ENCODE measurements around the gene SCARF2.
"Not testable (repeated sequence)": the region's sequence is repeated elsewhere in the genome, so short reads cannot be mapped to it uniquely, and the experiment has no call there.

SCARF2 gene

GRCh38 chr22:20380486-20380885 lies 57.1 kb downstream of the SCARF2 start:
- H3K4me1 ChIP-seq (ENCODE audit: control insufficient read depth in 2 of 2, insufficient read depth in 2 of 2, low read length in 2 of 2): no peaks in the 10 kb centered on the region
- no peaks in the 10 kb centered on the region for H3K9me3 ChIP-seq (ENCODE audit: control insufficient read depth in 2 of 2, low read length in 2 of 2)
- no peak overlapping the region for H3K27ac ChIP-seq (ENCODE audit: low read depth in 2 of 2, low read length in 2 of 2)
- no peaks in the 10 kb centered on the region for H3K36me3 ChIP-seq (ENCODE audit: control insufficient read depth in 2 of 2, insufficient read depth in 2 of 2, low read length in 2 of 2)
- H3K27me3 ChIP-seq (ENCODE audit: control insufficient read depth in 2 of 2, insufficient read depth in 2 of 2, low read length in 2 of 2): peaks cover 0 to 3% of the 10 kb centered on the region in 2 donors
- no peak overlapping the region for H3K4me3 ChIP-seq (ENCODE audit: low read length in 2 of 2)
- H3K9ac ChIP-seq (ENCODE audit: low read depth in 1 of 2, low read length in 2 of 2): no peak overlapping the region

- H3K36me3 ChIP-seq (ENCODE audit: control insufficient read depth in 2 of 2, insufficient read depth in 2 of 2, low read length in 2 of 2); H3K4me3 ChIP-seq (ENCODE audit: low read length in 2 of 2); H3K27ac ChIP-seq (ENCODE audit: low read depth in 2 of 2, low read length in 2 of 2); H3K4me1 ChIP-seq (ENCODE audit: control insufficient read depth in 2 of 2, insufficient read depth in 2 of 2, low read length in 2 of 2); H3K9me3 ChIP-seq (ENCODE audit: control insufficient read depth in 2 of 2, low read length in 2 of 2); H3K27me3 ChIP-seq (ENCODE audit: control insufficient read depth in 2 of 2, insufficient read depth in 2 of 2, low read length in 2 of 2); H3K9ac ChIP-seq (ENCODE audit: low read depth in 1 of 2, low read length in 2 of 2): not testable (repeated sequence)
Observed at GRCh38 chr22:20378684-20379083, 58.9 kb downstream of the SCARF2 start.

GRCh38 chr22:20378110-20378509 lies 59.5 kb downstream of the SCARF2 start:
- Histone ChIP-seq H3K36me3 (ENCODE audit: control insufficient read depth in 2 of 2, insufficient read depth in 2 of 2, low read length in 2 of 2) (no peaks in the 10 kb centered on the region), H3K4me1 (ENCODE audit: control insufficient read depth in 2 of 2, insufficient read depth in 2 of 2, low read length in 2 of 2) (no peaks in the 10 kb centered on the region), H3K27me3 (ENCODE audit: control insufficient read depth in 2 of 2, insufficient read depth in 2 of 2, low read length in 2 of 2) (no peaks in the 10 kb centered on the region), H3K9me3 (ENCODE audit: control insufficient read depth in 2 of 2, low read length in 2 of 2) (no peaks in the 10 kb centered on the region), H3K4me3 (ENCODE audit: low read length in 2 of 2) (no peak overlapping the region), H3K9ac (ENCODE audit: low read depth in 1 of 2, low read length in 2 of 2) (no peak overlapping the region), H3K27ac (ENCODE audit: low read depth in 2 of 2, low read length in 2 of 2) (no peak overlapping the region)

- not testable (repeated sequence) for H3K9ac ChIP-seq (ENCODE audit: low read depth in 1 of 2, low read length in 2 of 2); H3K4me3 ChIP-seq (ENCODE audit: low read length in 2 of 2); H3K4me1 ChIP-seq (ENCODE audit: control insufficient read depth in 2 of 2, insufficient read depth in 2 of 2, low read length in 2 of 2); H3K27me3 ChIP-seq (ENCODE audit: control insufficient read depth in 2 of 2, insufficient read depth in 2 of 2, low read length in 2 of 2); H3K9me3 ChIP-seq (ENCODE audit: control insufficient read depth in 2 of 2, low read length in 2 of 2); H3K27ac ChIP-seq (ENCODE audit: low read depth in 2 of 2, low read length in 2 of 2); H3K36me3 ChIP-seq (ENCODE audit: control insufficient read depth in 2 of 2, insufficient read depth in 2 of 2, low read length in 2 of 2)
Observed at GRCh38 chr22:20376983-20377382, 60.6 kb downstream of the SCARF2 start.

GRCh38 chr22:20376281-20376680 lies 61.3 kb downstream of the SCARF2 start:
- H3K9me3 ChIP-seq (ENCODE audit: control insufficient read depth in 2 of 2, low read length in 2 of 2); H3K4me3 ChIP-seq (ENCODE audit: low read length in 2 of 2); H3K27me3 ChIP-seq (ENCODE audit: control insufficient read depth in 2 of 2, insufficient read depth in 2 of 2, low read length in 2 of 2): not testable (repeated sequence)

More at GRCh38 chr22:20376281-20376680, 61.3 kb downstream of the SCARF2 start:
- not testable (repeated sequence) for H3K36me3 ChIP-seq (ENCODE audit: control insufficient read depth in 2 of 2, insufficient read depth in 2 of 2, low read length in 2 of 2); H3K9ac ChIP-seq (ENCODE audit: low read depth in 1 of 2, low read length in 2 of 2); H3K27ac ChIP-seq (ENCODE audit: low read depth in 2 of 2, low read length in 2 of 2); H3K4me1 ChIP-seq (ENCODE audit: control insufficient read depth in 2 of 2, insufficient read depth in 2 of 2, low read length in 2 of 2)

Data from mucosa of rectum (tissue), 2 donors.